AG04450 (cell line): ENCODE measurements around the gene RRP36. TPM values are rescaled to one million over a fixed set of nuclear protein-coding genes. Genes with fewer than 3 reads are reported as not detected.
A peak's percentile ranks its signal among the peaks of the same experiment; 100 is the strongest.

ENCODE experiments used
- CTCF ChIA-PET: fragments of 300-600, 350-600 bp; formaldehyde crosslinking; extraction: SDS; loops from one replicate; lab custom pipeline; 2022; ENCODE audit warnings: antibody characterized with exemption, inconsistent platforms; lab: Charles Lee
- POLR2A ChIA-PET: fragments of 350-600 bp; formaldehyde crosslinking; extraction: SDS; loops from one replicate; lab custom pipeline; 2021; ENCODE audit warnings: antibody characterized with exemption, inconsistent platforms; lab: Yijun Ruan, JAX
- DNase-seq: peaks from one replicate; pipeline ENCODE4 v3.0.0-alpha.2; 2011; ENCODE audit warnings: low read depth, low spot score
- H3K27ac ChIP-seq: one replicate; pipeline ENCODE4 v1.5.1; 2012; ENCODE audit warnings: low read depth, low read length, control low read depth
- H3K27me3 ChIP-seq: one replicate; pipeline ENCODE4 v1.6.0; 2012; ENCODE audit warnings: low read length; ENCODE audit not compliant: control insufficient read depth, insufficient read depth
- H3K4me3 ChIP-seq: 2 replicates; pipeline ENCODE4 v1.5.1; 2011; ENCODE audit warnings: mild to moderate bottlenecking, low read depth, low read length, control low read depth
- H3K9me3 ChIP-seq: 2 replicates; pipeline ENCODE4 v1.5.1; 2012; ENCODE audit warnings: low read length; ENCODE audit not compliant: control insufficient read depth, insufficient read depth
- CTCF ChIP-seq: IDR thresholded peaks from 2 replicates; pipeline ENCODE4 v1.5.1; 2011; ENCODE audit warnings: low read depth, low read length, control low read depth, inconsistent platforms
- polyA plus RNA-seq: library from polyadenylated mRNA; depleted of rRNA; stranded (reverse); fragments of >200 nt; gene quantifications from 2 replicates; pipeline ENCODE4 v1.2.3, GENCODE V29; 2011

Gene RRP36
- polyA plus RNA-seq, 1 experiment: 54.0 TPM

DNA sequence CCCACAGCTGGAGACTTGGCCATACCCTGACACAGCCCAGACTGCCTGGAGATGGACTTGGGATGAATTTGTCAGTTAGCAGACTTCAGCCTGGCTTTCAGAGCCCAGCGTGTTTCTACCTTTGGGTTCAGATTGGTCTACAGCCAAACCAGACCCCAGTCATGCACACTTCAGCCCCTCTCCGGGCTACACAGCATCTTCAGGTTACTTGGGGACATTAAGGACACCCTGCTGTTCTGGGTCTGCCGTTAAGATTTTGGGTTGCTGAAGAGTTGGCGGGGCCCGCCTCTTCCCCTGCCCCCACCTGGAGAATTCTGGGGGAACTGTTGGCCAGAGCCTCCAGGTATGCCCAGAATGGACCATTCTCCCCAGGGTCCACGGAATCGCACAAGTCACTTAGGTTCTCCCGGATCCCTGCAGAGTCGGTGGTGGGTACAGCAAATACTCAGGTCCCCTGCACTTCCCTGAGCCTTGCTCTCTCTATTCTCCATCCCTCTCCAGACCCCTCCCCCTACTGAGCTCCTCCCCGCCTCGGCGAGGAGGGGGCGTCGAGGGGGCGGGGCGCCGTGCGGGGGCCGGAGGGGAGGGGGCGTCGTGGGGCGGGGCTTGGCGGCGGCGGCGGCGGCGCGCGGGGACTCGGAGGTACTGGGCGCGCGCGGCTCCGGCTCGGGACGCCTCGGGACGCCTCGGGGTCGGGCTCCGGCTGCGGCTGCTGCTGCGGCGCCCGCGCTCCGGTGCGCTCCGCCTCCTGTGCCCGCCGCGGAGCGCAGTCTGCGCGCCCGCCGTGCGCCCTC lies 54.4 kb downstream of the RRP36 start, which contains the start of gene PTK7:
TSS of gene PTK7 (plus strand) at position 645 of the 794 bp plus-strand sequence. CDS start 175 bp downstream, outside the sequence.
- H3K9me3 ChIP-seq: peaks cover 3% of the 10 kb centered on the region; the same call in 1 of the 2 replicates
- ChIA-PET POLR2A (interaction anchor here (0.5 to 3.5 kb wide), 15 partner anchors 14 to 1027 kb away, joined by 3 to 21 read pairs (median 6); partner anchors contain the start of genes CUL7, KLC4, MRPL2 and SRF), CTCF (interaction anchor here (1.0 to 2.7 kb wide), 3 partner anchors 55 to 95 kb away, joined by 3 to 15 read pairs (median 4); no protein-coding TSS in a partner anchor)
- no peaks in the 10 kb centered on the region for H3K27me3 ChIP-seq
- no peak for DNase-seq
- peak within 1 kb of the TSS; percentile 96 for H3K27ac ChIP-seq
- no peak for TF ChIP-seq CTCF
- H3K4me3 ChIP-seq: peak within 1 kb of the TSS; percentile 87

DNA sequence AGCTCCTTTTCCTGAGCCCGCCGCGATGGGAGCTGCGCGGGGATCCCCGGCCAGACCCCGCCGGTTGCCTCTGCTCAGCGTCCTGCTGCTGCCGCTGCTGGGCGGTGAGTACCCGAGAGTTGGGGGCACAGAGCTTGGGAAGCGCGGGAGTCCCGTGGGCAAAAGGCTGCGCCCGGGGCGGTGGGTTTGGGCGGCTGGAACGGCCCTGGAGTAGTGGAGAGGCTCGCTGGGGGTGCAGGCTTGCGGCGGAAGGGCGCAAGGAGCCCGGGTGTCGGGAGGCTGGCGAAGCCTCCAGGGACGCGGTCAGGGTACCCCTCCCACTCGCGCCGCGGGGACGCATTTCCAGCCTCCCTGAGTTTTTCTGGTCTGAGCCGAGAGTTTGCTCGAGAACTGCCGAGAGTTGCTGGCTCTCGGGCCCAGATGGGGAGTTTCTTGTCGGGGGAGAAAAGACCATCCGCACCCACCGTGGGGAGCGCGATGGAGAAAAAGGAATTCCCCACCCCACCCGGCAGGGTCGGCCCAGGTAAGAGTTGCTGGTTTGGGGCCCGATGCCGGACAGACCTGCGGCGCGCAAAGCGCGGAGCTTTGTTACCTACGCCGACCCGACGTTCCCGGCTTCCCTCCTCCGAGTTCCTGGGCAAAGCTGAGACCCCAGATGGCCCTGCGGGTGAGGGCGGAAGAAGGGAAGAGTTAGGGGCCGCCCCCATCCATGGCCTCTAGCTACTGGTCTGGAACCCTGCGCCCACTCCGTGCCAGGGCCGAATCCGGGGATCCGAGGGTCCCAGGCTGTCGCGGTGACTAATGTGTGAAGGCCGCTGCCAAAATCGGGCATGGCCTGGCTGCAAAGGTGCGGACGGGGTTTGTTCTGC lies 55.3 kb downstream of the RRP36 start:
- POLR2A ChIA-PET: interaction anchor here (0.5 to 3.5 kb wide), 14 partner anchors 13 to 1026 kb away, joined by 3 to 21 read pairs (median 6); partner anchors contain the start of genes KLC4, MRPL2 and SRF
- no peak for DNase-seq
- no peak for TF ChIP-seq CTCF
- Histone ChIP-seq H3K9me3 (peaks cover 3% of the 10 kb centered on the region; the same call in 1 of the 2 replicates), H3K27me3 (no peaks in the 10 kb centered on the region), H3K27ac (peak overlapping the region; percentile 90), H3K4me3 (peak overlapping the region; percentile 87)
- CTCF ChIA-PET: interaction anchor here (0.6 to 2.7 kb wide), 5 partner anchors 13 to 94 kb away, joined by 3 to 15 read pairs (median 5); no protein-coding TSS in a partner anchor

GRCh38 chr6:43077333-43077809 lies 55.9 kb downstream of the RRP36 start:
- peaks cover 3% of the 10 kb centered on the region; the same call in 1 of the 2 replicates for H3K9me3 ChIP-seq
- no peak for TF ChIP-seq CTCF
- POLR2A ChIA-PET: interaction anchor here (1.1 to 3.5 kb wide), 11 partner anchors 12 to 285 kb away, joined by 3 to 21 read pairs (median 6); partner anchors contain the start of genes KLC4, MRPL2 and SRF
- peak overlapping the region; percentile 90 for H3K27ac ChIP-seq
- CTCF ChIA-PET: interaction anchor here (0.6 to 2.7 kb wide), 5 partner anchors 12 to 93 kb away, joined by 3 to 15 read pairs (median 5); no protein-coding TSS in a partner anchor
- H3K4me3 ChIP-seq: peak overlapping the region; percentile 87
- H3K27me3 ChIP-seq: no peaks in the 10 kb centered on the region
- DNase-seq: no peak

- no peaks in the 10 kb centered on the region for H3K27me3 ChIP-seq
- DNase-seq: no peak
- H3K27ac ChIP-seq: peak overlapping the region; percentile 90
- ChIA-PET POLR2A (interaction anchor here (1.0 to 3.5 kb wide), 6 partner anchors 12 to 285 kb away, joined by 3 to 18 read pairs (median 4); no protein-coding TSS in a partner anchor), CTCF (interaction anchor here (1.2 to 2.7 kb wide), 2 partner anchors 11 to 65 kb away, joined by 5 to 15 read pairs; no protein-coding TSS in a partner anchor)
- H3K9me3 ChIP-seq: peaks cover 3% of the 10 kb centered on the region; the same call in 1 of the 2 replicates
- TF ChIP-seq CTCF: peak; percentile 18; the same call in 1 of the 2 replicates
- peak overlapping the region; percentile 87 for H3K4me3 ChIP-seq
Measured at GRCh38 chr6:43077981-43078511, 56.6 kb downstream of the RRP36 start.
